HG02870 (cell line): Measurements from ENCODE around the gene BMP5.
A peak's percentile ranks its signal among the peaks of the same experiment; 100 is the strongest.
"Not testable (repeated sequence)": the region's sequence is repeated elsewhere in the genome, so short reads cannot be mapped to it uniquely, and the experiment has no call there.

Experiments used
- ATAC-seq: cut with Tn5 transposase; IDR thresholded peaks from one replicate; pipeline ENCODE4 v1.9.1; 2021; ENCODE audit warnings: mild to moderate bottlenecking, moderate library complexity; ENCODE audit not compliant: unreplicated experiment

The BMP5 gene

DNA sequence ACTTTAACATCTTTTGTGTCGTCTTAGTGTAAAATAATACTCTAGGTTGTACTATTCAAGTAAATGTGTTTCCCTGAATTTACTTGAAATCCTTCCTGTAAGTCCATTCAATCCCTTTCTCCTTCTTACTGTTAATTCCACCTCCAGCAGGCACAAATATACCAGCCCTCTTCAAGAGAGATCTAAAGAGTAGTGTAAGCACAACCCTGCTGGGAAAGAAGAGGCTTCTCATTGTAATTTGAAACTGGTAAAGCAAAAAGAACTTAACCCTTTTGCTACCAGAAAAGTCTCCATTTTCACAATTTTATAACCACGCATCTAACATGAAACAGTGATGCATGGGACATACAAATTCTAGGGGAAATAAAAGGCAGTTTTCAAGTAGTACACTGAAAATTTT is at the start of gene BMP5:
TSS of gene BMP5 (minus strand) at position 191 of the 400 bp plus-strand sequence. CDS start 725 bp downstream, outside the sequence.
- no peak for ATAC-seq

GRCh38 chr6:55922406-55922805 is 47.0 kb upstream of the BMP5 start:
- no peak for ATAC-seq

GRCh38 chr6:55919716-55920308 is 44.4 kb upstream of the BMP5 start:
- no peak for ATAC-seq

DNA sequence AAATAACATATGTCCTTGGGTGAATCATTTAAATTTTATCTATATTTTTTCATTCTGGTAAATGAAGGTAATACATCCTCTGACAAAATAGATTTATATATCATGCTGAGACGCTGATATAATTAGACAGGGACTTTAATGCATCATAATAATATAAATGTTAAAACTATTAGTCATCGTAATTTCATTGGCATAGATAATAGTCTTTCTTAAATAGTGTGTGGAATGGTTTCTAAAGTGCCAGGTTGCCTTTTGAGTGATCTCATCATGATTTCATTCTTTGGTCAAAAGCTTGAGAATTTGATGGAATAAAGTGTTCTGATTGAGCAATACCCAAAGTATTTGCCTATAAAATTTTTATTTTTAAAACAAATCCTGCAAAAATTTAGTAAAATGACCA is 43.2 kb upstream of the BMP5 start:
- ATAC-seq = no peak

DNA sequence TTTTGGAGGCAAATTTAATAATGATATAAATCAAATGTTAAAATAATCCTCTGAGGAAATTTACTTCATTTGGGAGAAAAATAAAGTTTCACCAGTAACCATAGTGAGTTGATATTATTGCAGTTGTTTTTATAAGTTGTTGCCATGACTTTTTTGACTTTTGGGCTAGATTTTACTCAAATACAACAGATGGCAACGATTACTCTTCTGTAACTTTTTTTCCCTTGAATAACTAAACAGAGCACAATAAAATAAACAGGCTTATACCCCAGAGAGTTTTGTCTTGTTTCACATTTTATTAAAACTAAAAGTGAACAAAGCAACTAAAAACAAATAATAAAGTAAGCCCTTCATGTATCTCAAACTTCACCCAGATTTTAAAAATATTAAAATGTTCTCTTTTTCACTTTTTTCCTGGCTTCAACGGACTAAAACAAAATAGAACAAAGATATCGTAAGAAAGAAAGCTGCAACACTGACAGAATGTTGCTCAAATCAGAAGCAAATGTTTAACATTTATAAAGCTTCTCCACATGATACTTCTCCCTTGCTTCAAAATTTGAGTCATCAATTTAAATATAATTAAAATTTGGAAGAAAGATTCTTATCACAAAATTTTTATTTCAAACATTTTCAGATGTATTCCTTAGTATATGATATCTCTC is 42.5 kb upstream of the BMP5 start:
- no peak for ATAC-seq

- ATAC-seq = no peak
Observed at GRCh38 chr6:55916188-55916587, 40.8 kb upstream of the BMP5 start.

DNA sequence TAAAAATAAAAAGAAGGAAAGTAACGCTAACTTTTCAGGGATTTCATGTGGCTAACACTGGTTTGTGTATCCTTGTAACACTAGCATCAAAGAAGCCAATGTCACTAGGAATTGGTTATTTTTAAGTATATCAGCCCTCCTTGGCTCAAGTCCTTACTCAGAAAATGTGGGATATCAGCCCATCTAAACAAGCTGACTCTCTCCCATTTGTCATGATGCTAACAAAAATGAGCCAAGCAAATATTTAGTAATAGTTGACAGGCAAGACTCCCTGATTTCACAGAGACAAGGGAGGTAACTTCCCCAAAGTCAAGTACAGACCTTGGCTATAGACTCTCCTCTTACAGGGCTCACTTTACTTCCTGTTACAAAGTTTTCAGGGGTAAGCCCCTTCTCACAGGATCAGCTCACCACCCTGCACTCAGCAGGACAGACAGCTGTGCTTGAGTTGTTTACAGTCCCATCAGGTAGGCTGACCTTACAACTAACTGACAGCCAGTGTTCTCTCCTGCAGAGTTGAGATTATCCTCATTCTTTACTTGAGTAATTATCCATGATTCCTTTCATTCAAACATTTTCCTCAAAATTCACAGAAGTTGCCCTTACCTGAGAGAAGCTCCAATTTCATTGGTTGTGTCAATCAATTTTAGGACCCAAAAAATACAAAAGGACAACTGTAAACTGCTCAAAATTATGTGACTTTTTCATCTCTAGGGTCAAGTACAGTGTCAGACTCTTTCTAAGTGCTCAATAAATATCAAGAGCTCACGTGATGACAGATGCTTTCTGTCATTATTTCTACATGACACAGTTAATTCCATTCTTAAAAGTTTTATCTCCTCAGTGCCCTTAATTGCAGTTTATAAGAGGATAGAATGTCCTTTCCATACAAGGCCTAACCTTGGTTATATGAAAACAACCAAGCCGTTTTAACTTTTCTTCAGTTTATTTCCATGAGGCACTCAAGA is 38.1 kb upstream of the BMP5 start:
- ATAC-seq = peak; percentile 59

- not testable (repeated sequence) for ATAC-seq
Observed at GRCh38 chr6:55910466-55910865, 35.1 kb upstream of the BMP5 start.

- not testable (repeated sequence) for ATAC-seq
Observed at GRCh38 chr6:55909911-55910310, 34.5 kb upstream of the BMP5 start.

- ATAC-seq = no peak
Observed at GRCh38 chr6:55902796-55903195, 27.4 kb upstream of the BMP5 start.

DNA sequence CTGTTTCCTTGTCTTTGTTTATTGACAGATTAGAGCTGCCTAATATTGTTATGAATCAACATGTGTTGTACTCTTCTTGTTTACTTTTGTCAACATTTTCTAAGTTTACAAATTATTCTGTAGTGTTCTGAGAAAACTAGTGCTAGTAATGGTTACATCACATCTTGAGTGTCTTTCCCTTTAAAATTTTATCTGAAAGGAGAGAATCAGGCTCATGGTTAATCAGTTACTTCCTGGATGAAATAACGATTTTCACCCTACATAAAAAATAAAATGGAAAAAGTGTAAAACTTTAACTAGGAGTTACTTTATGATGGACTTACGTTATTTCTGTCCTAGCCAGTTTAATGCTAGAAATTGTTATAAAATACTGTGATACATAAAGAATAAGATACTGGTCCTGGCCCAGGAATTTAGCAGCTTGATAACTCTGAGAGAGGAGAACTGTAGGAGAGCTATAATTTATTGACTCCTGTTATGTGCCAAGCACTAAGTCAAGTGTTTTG is 26.4 kb upstream of the BMP5 start:
- no peak for ATAC-seq

GRCh38 chr6:55898342-55898741 is 23.0 kb upstream of the BMP5 start:
- ATAC-seq = no peak

DNA sequence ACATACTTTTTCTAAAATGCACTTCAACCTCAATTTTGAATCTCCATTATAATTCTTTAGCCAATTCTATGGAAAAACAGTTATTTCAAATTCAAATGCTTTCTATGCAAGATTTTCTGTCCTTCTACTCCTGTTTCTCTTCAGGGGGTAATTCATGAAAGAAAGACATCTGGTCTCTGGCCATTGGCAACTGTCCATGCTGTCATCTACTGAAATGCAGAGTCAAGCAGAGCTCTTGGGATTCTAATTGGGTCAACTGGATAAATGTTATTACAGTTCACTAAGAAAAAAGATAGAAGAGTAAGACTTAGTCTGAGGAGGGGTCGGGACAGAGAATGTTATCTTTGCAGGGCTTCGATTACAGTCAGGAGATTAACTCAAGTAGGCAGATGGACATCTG is 22.0 kb upstream of the BMP5 start:
- no peak for ATAC-seq

DNA sequence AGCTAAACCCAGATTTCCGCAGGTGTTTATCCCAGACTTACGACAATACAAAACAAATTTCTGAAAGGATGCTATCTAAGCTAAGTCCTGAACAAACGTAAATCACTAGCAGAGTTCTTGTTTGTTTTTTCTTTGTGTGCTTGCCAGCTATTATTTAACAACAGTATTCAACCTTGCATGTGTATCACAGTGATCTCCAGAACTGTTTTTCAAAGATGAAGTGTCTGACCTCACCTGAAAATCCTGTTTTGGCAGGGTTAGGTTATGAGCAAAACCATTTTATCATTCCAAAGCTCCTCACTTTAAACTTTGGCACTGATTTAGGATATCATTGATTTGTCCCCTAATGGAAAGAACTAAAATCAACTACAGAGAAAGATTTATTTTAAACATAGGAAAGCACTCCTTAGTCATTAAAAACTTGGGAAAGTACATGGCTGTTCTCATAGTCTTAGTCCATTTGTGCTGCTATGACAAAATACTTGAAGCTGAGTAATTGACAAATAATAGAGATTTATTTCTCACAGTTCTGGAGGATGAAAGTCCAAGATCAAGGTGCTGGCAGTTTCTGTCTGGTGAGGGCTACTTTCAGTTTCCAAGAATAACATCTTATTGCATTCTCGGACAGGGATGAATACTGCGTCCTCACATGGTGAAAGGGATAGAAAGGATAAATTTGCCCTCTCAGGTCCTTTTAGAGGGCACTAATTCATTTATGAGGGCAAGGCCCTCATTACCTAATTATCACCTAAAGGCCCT is 20.8 kb upstream of the BMP5 start:
- no peak for ATAC-seq

GRCh38 chr6:55892749-55893357 is 17.5 kb upstream of the BMP5 start:
- ATAC-seq = no peak

DNA sequence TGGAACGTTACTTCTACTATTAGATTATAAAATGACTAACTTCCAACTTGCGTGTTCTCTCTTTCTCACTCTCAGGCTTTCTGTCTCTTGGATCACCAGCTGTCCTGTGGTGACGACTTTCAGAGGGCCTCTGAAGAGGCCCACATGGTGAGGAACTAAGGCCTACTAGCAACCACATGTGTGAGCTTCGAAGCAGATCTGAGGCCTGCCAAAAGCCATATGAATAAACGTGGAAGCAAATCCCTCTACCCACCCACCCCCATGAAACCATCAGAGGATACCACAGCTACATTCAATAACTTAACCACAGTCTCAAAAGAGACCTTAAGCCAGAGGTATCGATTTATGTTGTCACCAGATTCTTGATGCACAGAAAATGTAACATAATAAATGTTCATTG is 13.5 kb upstream of the BMP5 start:
- ATAC-seq = no peak

DNA sequence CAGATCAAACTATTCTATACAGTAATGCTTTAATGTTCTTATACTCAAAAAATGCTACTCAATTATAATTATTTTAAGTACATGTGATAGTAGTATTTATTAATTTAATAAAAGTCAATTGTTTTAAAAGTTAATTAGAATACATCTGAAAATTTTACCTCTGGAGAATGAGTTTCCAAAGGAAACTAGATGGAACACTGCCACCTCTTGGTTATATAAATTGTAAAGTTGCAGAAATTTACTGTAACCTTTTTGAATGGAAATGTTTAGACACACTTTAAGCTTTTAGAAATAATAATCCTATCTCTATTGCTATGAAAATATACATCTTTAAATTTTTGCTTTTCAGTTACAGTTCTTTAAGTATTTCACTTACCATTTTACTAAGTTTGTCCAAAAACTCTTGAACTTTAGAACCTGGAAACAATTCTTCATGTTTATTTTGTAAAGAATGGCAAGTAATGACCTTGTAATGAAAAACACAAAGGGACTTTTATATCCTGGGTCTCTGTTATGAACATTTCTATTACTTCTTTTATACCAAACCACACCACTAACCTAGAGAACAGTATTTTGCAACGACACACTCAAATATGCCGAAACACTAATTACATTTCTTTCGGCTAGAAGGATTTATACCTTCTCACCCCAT is 10.9 kb upstream of the BMP5 start:
- ATAC-seq = no peak

DNA sequence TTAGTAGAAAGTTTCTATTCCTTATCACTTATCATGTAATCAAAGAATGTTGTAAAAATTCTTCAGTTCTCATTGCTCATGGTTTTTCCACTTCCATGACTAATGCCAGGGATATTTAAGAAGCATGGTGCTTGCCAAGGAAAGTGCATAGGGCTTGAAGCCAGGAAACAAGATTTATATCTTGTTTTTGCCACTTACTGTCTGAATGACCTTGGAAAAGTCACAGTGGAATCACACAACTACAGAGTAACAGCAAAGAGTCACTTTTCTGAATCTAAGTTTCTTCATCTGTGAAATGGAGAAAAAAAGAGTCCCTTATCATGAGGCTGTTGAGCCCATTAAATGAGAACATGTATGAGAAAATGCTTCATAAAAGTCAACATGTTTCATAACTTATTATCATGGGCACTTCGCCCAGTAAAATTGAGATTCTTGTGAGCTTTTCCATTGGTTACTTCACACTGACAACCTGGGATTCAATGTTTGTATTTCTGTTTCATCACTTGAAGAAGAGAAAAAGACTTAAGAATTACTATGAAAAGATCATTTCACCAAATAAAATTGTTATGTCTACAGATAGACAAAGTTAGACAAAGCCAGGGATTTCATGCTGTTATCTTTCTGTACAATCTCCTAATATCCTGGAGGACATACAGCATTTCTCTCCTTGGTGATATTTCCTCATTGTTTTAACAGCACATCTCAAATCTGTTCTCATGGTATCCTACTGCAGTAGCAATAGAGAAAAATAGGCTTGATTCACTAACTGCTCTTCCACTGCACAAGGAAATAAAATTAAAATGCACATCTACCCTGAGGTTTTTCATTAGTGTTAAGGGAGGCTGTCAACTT is 7.6 kb upstream of the BMP5 start:
- no peak for ATAC-seq

DNA sequence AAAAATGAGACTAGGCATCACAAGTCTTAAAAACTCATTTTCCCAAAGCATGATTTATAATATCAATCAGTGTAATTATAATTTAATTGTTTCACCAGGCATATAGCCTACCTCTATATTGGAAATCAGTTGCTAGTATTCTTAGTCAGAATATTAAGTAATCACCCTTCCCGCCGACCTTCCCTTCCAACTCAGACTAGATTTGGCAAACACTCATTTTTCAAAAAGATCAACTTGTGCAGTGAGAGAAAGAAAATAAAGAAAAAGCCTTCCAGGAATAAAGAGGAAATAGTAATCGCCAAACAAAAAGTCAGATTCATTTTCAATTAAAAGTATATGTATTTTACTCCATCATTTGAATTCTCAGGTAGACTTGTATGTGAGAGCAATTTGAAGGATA is 1.9 kb upstream of the BMP5 start:
- ATAC-seq = no peak
